HFFc6 (cell line): Measurements from ENCODE around the gene NTNG2. TPM values are rescaled to one million over a fixed set of nuclear protein-coding genes. Genes with fewer than 3 reads are reported as not detected.

ENCODE experiments used
- DNase-seq: peaks from one replicate; pipeline ENCODE4 v3.0.0-alpha.2; 2018
- H3K27ac Mint-ChIP-seq: 2 replicates; pipeline ENCODE4 v1.8.0; 2020; ENCODE audit warnings: mild to moderate bottlenecking, mixed read lengths
- H3K27me3 Mint-ChIP-seq: 2 replicates; pipeline ENCODE4 v1.8.0; 2021; ENCODE audit warnings: mild to moderate bottlenecking, moderate library complexity, mixed read lengths; ENCODE audit not compliant: insufficient read depth
- H3K36me3 Mint-ChIP-seq: 2 replicates; pipeline ENCODE4 v1.8.0; 2021; ENCODE audit warnings: low read depth, mixed read lengths
- H3K4me1 Mint-ChIP-seq: 2 replicates; pipeline ENCODE4 v1.8.0; 2020; ENCODE audit warnings: low read depth, mixed read lengths
- H3K4me3 Mint-ChIP-seq: 2 replicates; pipeline ENCODE4 v1.8.0; 2020; ENCODE audit warnings: mild to moderate bottlenecking, moderate library complexity, mixed read lengths
- H3K9me3 Mint-ChIP-seq: 2 replicates; pipeline ENCODE4 v1.8.0; 2020; ENCODE audit warnings: mild to moderate bottlenecking, mixed read lengths
- total RNA-seq, 6 experiments: library from RNA; stranded (reverse); fragmentation: NEBNext Ultra II Directional; extraction: Animal tissue kit (Norgen Biotek cat#: 25700); gene quantifications; 2 replicates in 1 of 6; 3 replicates in 5 of 6; pipeline ENCODE4 v1.2.3, GENCODE V29; 2021
- TF ChIP-seq, protein P1 (sequence below): fragments of 200-600 bp; sonication (generic); IDR thresholded peaks from 2 replicates; pipeline ENCODE4 v1.5.0; 2021; ENCODE audit warnings: antibody characterized with exemption, mild to moderate bottlenecking

Gene NTNG2
- total RNA-seq, 6 experiments from 2014 or later = 0.41 to 0.82 (median 0.51) TPM

DNA sequence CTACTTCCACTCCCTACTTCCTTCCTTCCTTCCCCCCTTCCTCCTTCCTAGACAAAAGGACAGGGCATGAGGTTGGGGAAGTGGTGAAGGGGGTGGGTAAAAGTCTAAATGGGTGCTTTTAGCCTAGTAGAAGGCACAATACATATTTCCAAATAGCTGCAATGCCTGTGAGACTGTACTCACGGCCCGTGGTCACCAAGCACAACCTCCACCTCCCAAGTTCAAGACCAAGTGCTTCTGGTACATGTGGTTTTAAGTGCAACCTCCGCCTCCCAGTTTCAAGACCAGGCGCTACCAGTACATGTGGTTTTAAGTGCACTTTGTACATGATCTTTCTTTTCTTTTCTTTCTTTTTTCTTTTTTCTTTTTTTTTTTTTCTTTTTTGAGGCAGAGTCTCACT lies 14.5 kb upstream of the NTNG2 start:
- Mint-ChIP-seq H3K4me1 (peaks cover 9% of the 10 kb centered on the region), H3K27ac (no peak overlapping the region), H3K9me3 (no peaks in the 10 kb centered on the region), H3K4me3 (no peak overlapping the region), H3K27me3 (peaks cover 47% of the 10 kb centered on the region), H3K36me3 (no peaks in the 10 kb centered on the region)
- DNase-seq = no peak
- TF ChIP-seq, protein P1, sequence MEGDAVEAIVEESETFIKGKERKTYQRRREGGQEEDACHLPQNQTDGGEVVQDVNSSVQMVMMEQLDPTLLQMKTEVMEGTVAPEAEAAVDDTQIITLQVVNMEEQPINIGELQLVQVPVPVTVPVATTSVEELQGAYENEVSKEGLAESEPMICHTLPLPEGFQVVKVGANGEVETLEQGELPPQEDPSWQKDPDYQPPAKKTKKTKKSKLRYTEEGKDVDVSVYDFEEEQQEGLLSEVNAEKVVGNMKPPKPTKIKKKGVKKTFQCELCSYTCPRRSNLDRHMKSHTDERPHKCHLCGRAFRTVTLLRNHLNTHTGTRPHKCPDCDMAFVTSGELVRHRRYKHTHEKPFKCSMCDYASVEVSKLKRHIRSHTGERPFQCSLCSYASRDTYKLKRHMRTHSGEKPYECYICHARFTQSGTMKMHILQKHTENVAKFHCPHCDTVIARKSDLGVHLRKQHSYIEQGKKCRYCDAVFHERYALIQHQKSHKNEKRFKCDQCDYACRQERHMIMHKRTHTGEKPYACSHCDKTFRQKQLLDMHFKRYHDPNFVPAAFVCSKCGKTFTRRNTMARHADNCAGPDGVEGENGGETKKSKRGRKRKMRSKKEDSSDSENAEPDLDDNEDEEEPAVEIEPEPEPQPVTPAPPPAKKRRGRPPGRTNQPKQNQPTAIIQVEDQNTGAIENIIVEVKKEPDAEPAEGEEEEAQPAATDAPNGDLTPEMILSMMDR = no peak

DNA sequence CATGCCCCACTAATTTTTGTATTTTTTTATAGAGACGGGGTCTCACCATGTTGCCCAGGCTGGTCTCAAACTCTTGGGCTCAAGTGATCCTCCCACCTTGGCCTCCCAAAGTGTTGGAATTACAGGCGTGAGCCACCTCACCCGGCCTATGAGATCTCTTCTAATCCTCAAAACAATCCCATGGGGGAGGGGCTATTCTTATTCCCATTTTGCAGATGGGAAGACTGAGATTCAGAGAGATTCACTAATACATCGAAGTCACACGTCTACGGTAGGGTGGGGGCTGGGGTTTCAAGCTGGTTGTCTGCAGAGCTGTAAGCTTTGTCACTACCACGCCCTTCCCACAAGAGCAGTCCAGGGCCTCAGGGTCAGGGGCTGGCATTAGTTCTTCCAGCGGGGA lies 14.0 kb upstream of the NTNG2 start:
- TF ChIP-seq, protein P1 = no peak
- Mint-ChIP-seq H3K9me3 (no peaks in the 10 kb centered on the region), H3K4me1 (peaks cover 9% of the 10 kb centered on the region), H3K27ac (no peak overlapping the region), H3K27me3 (peaks cover 51% of the 10 kb centered on the region), H3K4me3 (no peak overlapping the region), H3K36me3 (no peaks in the 10 kb centered on the region)
- DNase-seq = no peak

DNA sequence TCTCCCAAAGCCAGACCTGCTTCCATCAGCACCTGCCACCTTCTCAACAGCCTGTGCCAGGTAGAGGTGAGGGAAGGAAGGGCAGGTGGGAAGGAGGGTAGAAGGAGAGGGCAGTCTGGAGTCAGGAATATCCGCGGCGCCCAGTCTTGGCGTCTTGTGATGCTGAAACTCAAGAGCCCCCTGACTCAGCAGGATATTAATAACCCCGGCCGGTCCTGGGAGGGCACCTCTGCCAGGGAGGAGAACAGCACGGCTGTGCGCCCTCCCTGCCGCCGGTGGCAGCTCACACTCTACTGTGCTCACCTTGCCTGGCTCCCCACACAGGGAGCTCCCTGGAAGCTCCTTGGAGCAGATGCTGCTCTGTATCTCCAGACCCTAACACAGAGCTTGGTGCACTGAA lies 11.6 kb upstream of the NTNG2 start:
- H3K9me3 Mint-ChIP-seq = no peaks in the 10 kb centered on the region
- H3K4me1 Mint-ChIP-seq = peaks cover 2% of the 10 kb centered on the region
- no peak overlapping the region for H3K27ac Mint-ChIP-seq
- H3K4me3 Mint-ChIP-seq = no peak overlapping the region
- H3K27me3 Mint-ChIP-seq = peaks cover 69% of the 10 kb centered on the region
- TF ChIP-seq, protein P1 = no peak
- no peaks in the 10 kb centered on the region for H3K36me3 Mint-ChIP-seq
- DNase-seq = no peak

DNA sequence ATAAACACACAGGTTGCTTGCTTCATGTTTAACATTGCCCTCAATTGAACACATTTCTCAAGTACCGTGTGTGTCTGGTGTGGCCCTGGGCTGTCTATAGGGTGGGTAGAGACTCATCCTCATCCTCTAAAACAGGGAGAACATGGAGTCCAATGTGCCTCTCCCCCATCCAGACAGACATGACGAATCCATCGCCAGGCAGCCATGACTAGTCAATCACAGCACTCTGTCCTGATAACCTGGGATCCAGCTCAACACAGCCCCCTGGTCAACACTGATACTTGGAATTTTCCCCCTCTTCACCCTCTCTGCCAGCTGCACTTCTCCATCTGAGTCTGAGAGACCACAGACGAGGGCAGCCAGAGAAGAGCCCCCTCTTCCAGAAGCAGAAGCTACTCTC lies 10.7 kb upstream of the NTNG2 start:
- DNase-seq = no peak
- H3K36me3 Mint-ChIP-seq = no peaks in the 10 kb centered on the region
- TF ChIP-seq, protein P1 = no peak
- no peaks in the 10 kb centered on the region for H3K4me1 Mint-ChIP-seq
- H3K27ac Mint-ChIP-seq = no peak overlapping the region
- no peaks in the 10 kb centered on the region for H3K9me3 Mint-ChIP-seq
- H3K4me3 Mint-ChIP-seq = no peak overlapping the region
- H3K27me3 Mint-ChIP-seq = peaks cover 73% of the 10 kb centered on the region

DNA sequence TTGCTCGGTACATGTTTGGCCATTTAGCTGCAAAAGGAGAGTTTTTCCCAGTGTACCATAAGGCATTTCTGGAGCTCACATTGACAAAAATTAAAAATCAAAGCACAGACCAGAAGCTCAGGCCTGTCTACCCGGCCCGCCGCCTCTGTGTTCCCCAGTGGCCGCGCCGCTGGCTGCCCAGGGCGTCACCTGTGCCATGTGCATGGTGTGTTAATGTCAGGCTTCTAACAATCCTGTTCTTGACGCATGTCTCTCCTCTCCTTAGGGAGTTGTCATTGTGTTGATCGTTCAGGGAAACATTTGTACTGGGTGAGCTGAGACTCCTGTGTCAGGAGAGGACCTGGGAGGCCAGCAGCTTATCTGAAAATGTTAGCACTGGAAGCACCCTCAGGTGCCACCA lies 9.6 kb upstream of the NTNG2 start:
- no peak for DNase-seq
- no peaks in the 10 kb centered on the region for H3K36me3 Mint-ChIP-seq
- H3K27ac Mint-ChIP-seq = no peak overlapping the region
- peaks cover 77% of the 10 kb centered on the region for H3K27me3 Mint-ChIP-seq
- H3K4me1 Mint-ChIP-seq = no peaks in the 10 kb centered on the region
- H3K9me3 Mint-ChIP-seq = no peaks in the 10 kb centered on the region
- no peak overlapping the region for H3K4me3 Mint-ChIP-seq
- TF ChIP-seq, protein P1 = no peak
